ENCODE measurements around the gene PPM1M.

The PPM1M gene

DNA sequence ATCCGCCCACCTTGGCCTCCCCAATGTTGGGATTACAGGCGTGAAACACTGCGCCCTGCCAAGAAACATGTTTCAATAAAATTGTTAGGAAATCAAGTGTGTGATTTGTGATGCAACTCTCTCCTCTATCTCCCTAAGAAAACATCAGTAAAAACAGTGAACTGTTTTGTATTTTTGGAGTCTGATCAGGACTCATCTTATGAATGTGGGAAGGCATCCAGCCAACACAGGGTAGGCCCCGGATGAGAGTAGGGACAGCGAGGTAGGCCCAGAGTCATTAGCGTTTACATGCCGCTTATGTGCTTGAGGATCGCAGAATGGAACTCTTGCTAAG is 41.2 kb downstream of the PPM1M start:
- peaks cover 26% of the 10 kb centered on the region for H3K4me1 Mint-ChIP-seq
- peak overlapping the region; percentile 100 for H3K27ac Mint-ChIP-seq
- H3K4me3 Mint-ChIP-seq: peak overlapping the region; percentile 100
- H3K27me3 Mint-ChIP-seq (ENCODE audit: low read depth): no peaks in the 10 kb centered on the region
- TF ChIP-seq, protein P1, sequence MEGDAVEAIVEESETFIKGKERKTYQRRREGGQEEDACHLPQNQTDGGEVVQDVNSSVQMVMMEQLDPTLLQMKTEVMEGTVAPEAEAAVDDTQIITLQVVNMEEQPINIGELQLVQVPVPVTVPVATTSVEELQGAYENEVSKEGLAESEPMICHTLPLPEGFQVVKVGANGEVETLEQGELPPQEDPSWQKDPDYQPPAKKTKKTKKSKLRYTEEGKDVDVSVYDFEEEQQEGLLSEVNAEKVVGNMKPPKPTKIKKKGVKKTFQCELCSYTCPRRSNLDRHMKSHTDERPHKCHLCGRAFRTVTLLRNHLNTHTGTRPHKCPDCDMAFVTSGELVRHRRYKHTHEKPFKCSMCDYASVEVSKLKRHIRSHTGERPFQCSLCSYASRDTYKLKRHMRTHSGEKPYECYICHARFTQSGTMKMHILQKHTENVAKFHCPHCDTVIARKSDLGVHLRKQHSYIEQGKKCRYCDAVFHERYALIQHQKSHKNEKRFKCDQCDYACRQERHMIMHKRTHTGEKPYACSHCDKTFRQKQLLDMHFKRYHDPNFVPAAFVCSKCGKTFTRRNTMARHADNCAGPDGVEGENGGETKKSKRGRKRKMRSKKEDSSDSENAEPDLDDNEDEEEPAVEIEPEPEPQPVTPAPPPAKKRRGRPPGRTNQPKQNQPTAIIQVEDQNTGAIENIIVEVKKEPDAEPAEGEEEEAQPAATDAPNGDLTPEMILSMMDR (IDR thresholded peaks at IDR 0.05; ENCODE audit: unreplicated experiment in 3 of 3): no peak
- H3K9me3 Mint-ChIP-seq: no peaks in the 10 kb centered on the region
- H3K36me3 Mint-ChIP-seq (ENCODE audit: low read depth): no peaks in the 10 kb centered on the region

DNA sequence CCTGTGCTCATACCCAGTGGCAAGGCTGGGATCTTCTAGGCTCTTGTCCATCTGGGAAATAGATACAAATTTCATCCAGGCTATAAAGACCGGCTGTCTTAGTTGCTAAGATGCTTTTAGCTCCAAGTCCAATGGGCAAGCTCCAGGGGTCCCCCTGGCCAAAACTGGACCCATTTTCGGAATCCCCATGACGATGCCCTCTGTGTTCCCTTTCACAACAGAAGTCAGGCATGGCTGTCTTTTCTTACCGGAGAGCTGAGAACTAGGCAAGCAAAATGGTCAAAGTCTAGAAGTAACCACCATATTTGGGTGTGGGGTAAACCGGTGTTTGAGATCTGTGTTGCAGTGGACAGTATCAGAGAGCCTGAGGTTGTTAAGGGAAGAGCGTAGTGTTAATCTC is 43.1 kb downstream of the PPM1M start:
- no peaks in the 10 kb centered on the region for H3K36me3 Mint-ChIP-seq (ENCODE audit: low read depth)
- peak overlapping the region; percentile 100 for H3K27ac Mint-ChIP-seq
- TF ChIP-seq, protein P1 (IDR thresholded peaks at IDR 0.05; ENCODE audit: unreplicated experiment in 3 of 3): no peak
- H3K4me3 Mint-ChIP-seq: peak overlapping the region; percentile 100
- H3K9me3 Mint-ChIP-seq: no peaks in the 10 kb centered on the region
- H3K4me1 Mint-ChIP-seq: peaks cover 26% of the 10 kb centered on the region
- H3K27me3 Mint-ChIP-seq (ENCODE audit: low read depth): no peaks in the 10 kb centered on the region

DNA sequence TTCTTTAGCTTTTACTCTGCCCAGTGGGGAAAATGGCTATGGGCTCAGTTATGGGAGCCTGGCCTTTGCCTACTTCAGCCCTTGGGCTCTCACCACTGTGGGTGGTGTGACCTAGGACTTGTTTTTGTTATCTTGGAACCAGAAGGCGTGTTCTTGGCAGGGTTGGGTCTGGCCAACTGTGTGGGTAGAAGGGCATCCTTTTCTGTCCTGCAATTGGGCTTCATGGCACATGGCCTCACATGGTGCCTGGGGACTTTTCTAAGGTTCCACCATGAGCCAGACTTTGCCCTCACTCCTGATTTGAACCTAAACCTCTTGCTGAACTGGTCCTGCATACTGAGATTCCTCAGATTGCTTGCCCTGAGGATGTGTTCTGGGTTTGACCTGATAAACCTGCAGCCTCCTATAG is 43.8 kb downstream of the PPM1M start:
- Mint-ChIP-seq H3K9me3 (no peaks in the 10 kb centered on the region), H3K4me1 (peaks cover 26% of the 10 kb centered on the region), H3K4me3 (peak overlapping the region; percentile 100), H3K27me3 (ENCODE audit: low read depth) (no peaks in the 10 kb centered on the region), H3K36me3 (ENCODE audit: low read depth) (no peaks in the 10 kb centered on the region), H3K27ac (peak overlapping the region; percentile 100)
- TF ChIP-seq, protein P1 (IDR thresholded peaks at IDR 0.05; ENCODE audit: unreplicated experiment in 3 of 3): no peak

DNA sequence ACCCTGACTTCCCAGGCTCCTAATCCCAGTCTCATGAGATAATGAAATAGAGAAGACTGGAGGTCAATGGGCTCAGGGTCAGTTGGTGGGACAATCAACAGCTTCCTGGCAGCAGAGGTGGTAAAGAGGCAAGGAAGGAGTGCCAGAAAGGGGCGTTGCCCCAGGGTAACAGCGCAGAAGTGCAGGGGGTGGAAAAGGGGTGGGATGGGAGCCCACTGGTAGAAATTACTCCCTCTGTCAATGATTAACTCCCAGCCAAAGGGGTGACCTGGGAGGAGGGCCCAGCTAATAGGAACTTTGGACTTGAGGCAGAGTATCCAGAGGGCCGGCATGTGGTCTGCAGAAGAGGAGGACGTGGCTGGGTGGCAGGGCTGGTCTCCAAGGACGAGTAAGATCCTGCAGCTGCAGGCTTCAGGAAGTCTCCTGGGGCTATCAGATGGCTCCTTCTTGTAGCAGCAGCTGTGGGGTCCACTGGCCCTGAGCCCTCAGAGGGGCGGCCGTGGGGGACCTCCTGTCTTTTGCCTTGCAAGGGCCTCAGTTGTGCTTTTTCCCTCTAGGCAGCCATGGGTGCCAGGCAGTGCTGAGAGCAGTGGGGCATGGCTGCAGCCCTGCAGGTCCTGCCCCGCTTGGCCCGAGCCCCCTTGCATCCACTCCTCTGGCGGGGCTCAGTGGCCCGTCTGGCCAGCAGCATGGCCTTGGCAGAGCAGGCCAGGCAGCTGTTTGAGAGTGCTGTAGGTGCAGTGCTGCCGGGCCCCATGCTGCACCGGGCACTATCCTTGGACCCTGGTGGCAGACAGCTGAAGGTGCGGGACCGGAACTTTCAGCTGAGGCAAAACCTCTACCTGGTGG is 44.4 kb downstream of the PPM1M start:
- H3K4me1 Mint-ChIP-seq: peaks cover 25% of the 10 kb centered on the region
- no peaks in the 10 kb centered on the region for H3K27me3 Mint-ChIP-seq (ENCODE audit: low read depth)
- TF ChIP-seq, protein P1 (IDR thresholded peaks at IDR 0.05; ENCODE audit: unreplicated experiment in 3 of 3): no peak
- no peaks in the 10 kb centered on the region for H3K36me3 Mint-ChIP-seq (ENCODE audit: low read depth)
- no peaks in the 10 kb centered on the region for H3K9me3 Mint-ChIP-seq
- peak overlapping the region; percentile 100 for H3K27ac Mint-ChIP-seq
- peak overlapping the region; percentile 71 to 100 (median 100) for H3K4me3 Mint-ChIP-seq

DNA sequence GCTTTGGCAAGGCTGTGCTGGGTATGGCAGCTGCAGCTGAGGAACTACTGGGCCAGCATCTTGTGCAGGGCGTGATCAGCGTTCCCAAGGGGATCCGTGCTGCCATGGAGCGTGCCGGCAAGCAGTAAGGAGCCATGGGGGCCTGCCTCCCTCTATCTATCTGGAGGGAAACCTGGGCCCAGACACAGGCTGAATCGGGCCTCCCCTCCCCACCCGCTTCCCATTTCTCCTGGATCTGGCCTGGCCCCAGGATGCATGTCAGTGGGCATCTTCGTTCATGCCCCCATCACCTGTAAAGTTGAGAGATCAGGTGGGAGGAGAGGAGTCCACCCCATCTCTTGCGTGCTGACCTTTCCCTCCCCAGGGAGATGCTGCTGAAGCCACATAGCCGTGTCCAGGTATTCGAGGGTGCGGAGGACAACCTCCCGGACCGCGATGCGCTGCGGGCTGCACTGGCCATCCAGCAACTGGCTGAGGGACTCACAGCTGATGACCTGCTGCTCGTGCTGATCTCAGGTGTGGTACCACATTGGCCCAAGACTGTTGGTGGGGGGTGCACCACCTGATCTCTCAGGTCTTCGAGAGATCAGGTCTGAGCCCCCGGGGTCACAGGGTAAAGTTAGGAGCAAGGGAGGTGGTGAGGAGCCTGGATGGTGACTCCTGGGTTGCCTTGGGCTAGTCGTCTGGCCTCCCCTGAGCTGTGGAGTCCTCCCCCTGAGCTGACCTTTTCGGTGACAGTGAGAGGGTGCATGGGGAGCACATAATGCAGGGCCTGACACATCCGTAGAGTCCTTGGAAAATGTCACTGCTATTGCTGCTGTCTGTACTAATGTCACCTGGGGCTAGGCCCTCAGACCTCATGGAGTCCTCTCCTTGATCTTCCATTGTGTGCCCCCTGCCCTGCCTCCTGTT is 45.3 kb downstream of the PPM1M start:
- peak overlapping the region; percentile 71 to 100 (median 89) for H3K27ac Mint-ChIP-seq

More for the DNA sequence above, 45.3 kb downstream of the PPM1M start:
- H3K36me3 Mint-ChIP-seq (ENCODE audit: low read depth): no peaks in the 10 kb centered on the region
- TF ChIP-seq, protein P1 (IDR thresholded peaks at IDR 0.05; ENCODE audit: unreplicated experiment in 3 of 3): no peak
- no peaks in the 10 kb centered on the region for H3K9me3 Mint-ChIP-seq
- no peaks in the 10 kb centered on the region for H3K27me3 Mint-ChIP-seq (ENCODE audit: low read depth)
- peaks cover 24% of the 10 kb centered on the region for H3K4me1 Mint-ChIP-seq
- H3K4me3 Mint-ChIP-seq: peak overlapping the region; percentile 64 to 76 (median 73)
